AG04449 (cell line): ENCODE data around the gene DACT2.

Source experiments
- CTCF ChIA-PET: fragments of 350-600 bp; formaldehyde crosslinking; extraction: SDS; loops from one replicate; lab custom pipeline; 2021; ENCODE audit warnings: antibody characterized with exemption; lab: Yijun Ruan, JAX
- POLR2A ChIA-PET: fragments of 400-600, 350-600 bp; formaldehyde crosslinking; extraction: SDS; loops from one replicate; lab custom pipeline; 2020; ENCODE audit warnings: antibody characterized with exemption, inconsistent platforms; lab: Yijun Ruan, JAX
- DNase-seq: peaks from one replicate; pipeline ENCODE4 v3.0.0-alpha.2; 2010; ENCODE audit warnings: low read depth, low spot score
- H3K4me3 ChIP-seq: 2 replicates; pipeline ENCODE4 v1.5.1; 2011; ENCODE audit warnings: low read depth, mild to moderate bottlenecking, control low read depth, low read length
- CTCF ChIP-seq: IDR thresholded peaks from one replicate; pipeline ENCODE4 v1.5.1; 2011; ENCODE audit warnings: mild to moderate bottlenecking, moderate library complexity, low read length, control low read depth, inconsistent platforms; ENCODE audit not compliant: insufficient read depth; ENCODE audit errors: missing control alignments

DACT2 gene

GRCh38 chr6:168319279-168320111, at the start of gene DACT2:
Gene DACT2 (minus strand): TSS chr6:168319777. CDS start chr6:168319633, 144 bp downstream.
- ChIA-PET CTCF (no interaction called here), POLR2A (no interaction called here)
- DNase-seq, result no peak
- no peak for TF ChIP-seq CTCF
- H3K4me3 ChIP-seq, result no peak within 1 kb of the TSS

GRCh38 chr6:168368936-168369335, 49.4 kb upstream of the DACT2 start:
- no peak overlapping the region for H3K4me3 ChIP-seq
- no peak for DNase-seq
- ChIA-PET POLR2A (no interaction called here), CTCF (no interaction called here)
- TF ChIP-seq CTCF, result no peak

DNA sequence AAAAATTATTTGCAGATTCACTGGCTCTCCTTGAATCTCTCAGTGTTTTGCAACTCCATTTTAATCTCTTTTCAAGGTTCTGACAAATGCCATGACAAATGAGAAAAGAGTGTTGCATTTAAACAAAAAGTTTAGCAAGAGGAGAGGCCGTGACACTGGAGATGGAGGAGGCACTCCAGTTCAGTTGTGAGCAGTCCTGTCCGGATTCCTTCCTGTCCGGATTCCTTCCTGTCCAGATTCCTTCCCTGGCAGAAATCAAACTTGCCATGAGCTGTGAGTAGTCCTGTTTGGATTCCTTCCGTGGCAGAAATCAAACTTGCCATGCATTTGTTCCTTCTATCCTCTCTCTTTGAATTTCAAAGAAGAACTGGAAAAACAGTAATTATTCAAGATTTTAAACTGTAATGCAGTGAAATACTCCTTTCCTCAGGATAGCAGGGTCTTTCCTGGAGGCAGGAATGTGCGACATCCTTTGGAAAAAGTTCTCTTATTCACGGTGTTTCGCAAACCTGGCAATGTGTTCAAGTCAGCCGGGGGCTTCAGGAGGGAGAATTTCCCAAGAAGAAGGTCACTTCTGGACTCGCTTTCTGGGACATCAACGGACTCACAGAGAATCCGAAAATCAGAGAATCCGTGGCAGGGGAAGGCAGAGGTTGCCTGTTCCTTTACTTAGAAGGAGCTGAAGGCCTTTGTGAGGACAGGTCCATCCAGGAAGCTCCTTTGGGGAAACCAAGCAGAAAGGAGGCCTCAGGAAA, 48.7 kb upstream of the DACT2 start:
- CTCF ChIA-PET, result no interaction called here
- no peak for DNase-seq
- POLR2A ChIA-PET, result no interaction called here
- no peak for TF ChIP-seq CTCF
- H3K4me3 ChIP-seq, result no peak overlapping the region

DNA sequence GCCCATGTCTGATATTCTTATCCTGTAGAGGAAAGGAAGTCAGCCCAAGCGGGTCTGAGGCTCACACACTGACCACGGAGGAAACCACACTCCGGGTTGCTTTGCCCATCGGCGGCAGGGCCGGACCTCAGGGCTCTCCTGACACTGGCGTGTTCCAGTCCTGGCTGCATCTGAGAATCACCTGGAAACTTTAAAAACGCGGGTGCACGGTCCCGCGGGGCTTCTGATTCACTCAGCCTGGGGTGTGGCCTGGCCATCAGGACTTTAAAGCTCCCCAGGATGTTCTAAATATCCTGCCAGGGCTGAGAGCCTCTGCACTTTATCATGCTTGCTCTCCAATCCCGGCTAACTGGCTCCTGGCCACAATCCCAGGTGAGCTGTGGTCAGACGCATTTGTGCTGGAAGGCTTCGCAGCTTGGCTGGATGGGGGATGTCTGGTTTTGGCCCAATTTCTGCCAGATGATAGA, 47.7 kb upstream of the DACT2 start:
- no peak overlapping the region for H3K4me3 ChIP-seq
- no peak for DNase-seq
- TF ChIP-seq CTCF, result no peak
- POLR2A ChIA-PET, result no interaction called here
- CTCF ChIA-PET, result no interaction called here

DNA sequence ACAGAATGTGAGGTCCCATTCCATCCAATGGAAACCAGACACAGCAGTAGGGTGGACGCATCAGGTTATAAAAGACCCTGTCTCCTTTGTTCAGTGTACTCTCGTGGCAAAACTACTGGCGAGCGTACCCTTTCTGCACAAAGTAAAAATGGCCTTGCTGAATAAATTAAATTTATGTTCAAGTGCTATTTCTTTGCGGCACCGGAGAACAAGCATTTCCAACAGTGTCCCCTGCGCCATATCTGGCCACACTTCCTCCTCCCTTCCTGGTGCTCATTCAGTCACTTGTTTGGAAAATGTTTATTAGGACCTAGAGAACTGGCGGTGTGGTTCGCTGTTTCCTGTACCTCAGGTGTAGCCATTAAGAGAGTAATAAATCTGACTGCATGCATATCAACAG, 46.9 kb upstream of the DACT2 start:
- TF ChIP-seq CTCF, result no peak
- CTCF ChIA-PET, result no interaction called here
- no peak overlapping the region for H3K4me3 ChIP-seq
- POLR2A ChIA-PET, result no interaction called here
- no peak for DNase-seq

GRCh38 chr6:168365422-168366165, 46.0 kb upstream of the DACT2 start:
- CTCF ChIA-PET, result no interaction called here
- no peak for TF ChIP-seq CTCF
- DNase-seq, result no peak
- POLR2A ChIA-PET, result no interaction called here
- no peak overlapping the region for H3K4me3 ChIP-seq
